NB4 (cell line): Measurements from ENCODE around the gene ITPK1.
"Not testable (repeated sequence)": the region's sequence is repeated elsewhere in the genome, so short reads cannot be mapped to it uniquely, and the experiment has no call there.

Experiments
- DNase-seq: peaks from one replicate; pipeline ENCODE4 v3.0.0; 2010; ENCODE audit warnings: low read depth
- H3K4me3 ChIP-seq: one replicate; pipeline ENCODE4 v1.5.1; 2011; ENCODE audit warnings: mild to moderate bottlenecking, low read depth, low read length, moderate library complexity
- MAX ChIP-seq: IDR thresholded peaks from 2 replicates; pipeline ENCODE4 v1.6.1; 2011; ENCODE audit warnings: low read depth, low read length
- MYC ChIP-seq: IDR thresholded peaks from 2 replicates; pipeline ENCODE4 v1.6.1; 2011; ENCODE audit warnings: low read depth, low read length
- POLR2A ChIP-seq: IDR thresholded peaks from 2 replicates; pipeline ENCODE4 v1.6.1; 2011; ENCODE audit warnings: mild to moderate bottlenecking; ENCODE audit not compliant: insufficient read length; ENCODE audit errors: extremely low read depth
- TF ChIP-seq, protein P1 (sequence below): IDR thresholded peaks from one replicate; pipeline ENCODE4 v1.5.1; 2012; ENCODE audit warnings: low read depth, low read length

Gene ITPK1

GRCh38 chr14:93146119-93146518 is 30.4 kb upstream of the ITPK1 start:
- no peak overlapping the region for H3K4me3 ChIP-seq
- DNase-seq: no peak
- TF ChIP-seq POLR2A (no peak), MAX (no peak), MYC (no peak)
- TF ChIP-seq, protein P1, sequence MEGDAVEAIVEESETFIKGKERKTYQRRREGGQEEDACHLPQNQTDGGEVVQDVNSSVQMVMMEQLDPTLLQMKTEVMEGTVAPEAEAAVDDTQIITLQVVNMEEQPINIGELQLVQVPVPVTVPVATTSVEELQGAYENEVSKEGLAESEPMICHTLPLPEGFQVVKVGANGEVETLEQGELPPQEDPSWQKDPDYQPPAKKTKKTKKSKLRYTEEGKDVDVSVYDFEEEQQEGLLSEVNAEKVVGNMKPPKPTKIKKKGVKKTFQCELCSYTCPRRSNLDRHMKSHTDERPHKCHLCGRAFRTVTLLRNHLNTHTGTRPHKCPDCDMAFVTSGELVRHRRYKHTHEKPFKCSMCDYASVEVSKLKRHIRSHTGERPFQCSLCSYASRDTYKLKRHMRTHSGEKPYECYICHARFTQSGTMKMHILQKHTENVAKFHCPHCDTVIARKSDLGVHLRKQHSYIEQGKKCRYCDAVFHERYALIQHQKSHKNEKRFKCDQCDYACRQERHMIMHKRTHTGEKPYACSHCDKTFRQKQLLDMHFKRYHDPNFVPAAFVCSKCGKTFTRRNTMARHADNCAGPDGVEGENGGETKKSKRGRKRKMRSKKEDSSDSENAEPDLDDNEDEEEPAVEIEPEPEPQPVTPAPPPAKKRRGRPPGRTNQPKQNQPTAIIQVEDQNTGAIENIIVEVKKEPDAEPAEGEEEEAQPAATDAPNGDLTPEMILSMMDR: no peak

GRCh38 chr14:93142854-93143652 is 27.3 kb upstream of the ITPK1 start:
- H3K4me3 ChIP-seq: no peak overlapping the region
- TF ChIP-seq MAX (no peak), POLR2A (no peak), MYC (no peak)
- TF ChIP-seq, protein P1: no peak
- no peak for DNase-seq

GRCh38 chr14:93137864-93138263 is 22.1 kb upstream of the ITPK1 start:
- no peak overlapping the region for H3K4me3 ChIP-seq
- DNase-seq: no peak
- no peak for TF ChIP-seq POLR2A
- TF ChIP-seq MAX: no peak
- no peak for TF ChIP-seq MYC
- TF ChIP-seq, protein P1: no peak

GRCh38 chr14:93136508-93136907 is 20.8 kb upstream of the ITPK1 start:
- not testable (repeated sequence) for DNase-seq, H3K4me3 ChIP-seq

GRCh38 chr14:93136009-93136408 is 20.3 kb upstream of the ITPK1 start:
- TF ChIP-seq MYC (no peak), POLR2A (no peak), MAX (no peak)
- TF ChIP-seq, protein P1: no peak
- no peak overlapping the region for H3K4me3 ChIP-seq
- DNase-seq: no peak

DNA sequence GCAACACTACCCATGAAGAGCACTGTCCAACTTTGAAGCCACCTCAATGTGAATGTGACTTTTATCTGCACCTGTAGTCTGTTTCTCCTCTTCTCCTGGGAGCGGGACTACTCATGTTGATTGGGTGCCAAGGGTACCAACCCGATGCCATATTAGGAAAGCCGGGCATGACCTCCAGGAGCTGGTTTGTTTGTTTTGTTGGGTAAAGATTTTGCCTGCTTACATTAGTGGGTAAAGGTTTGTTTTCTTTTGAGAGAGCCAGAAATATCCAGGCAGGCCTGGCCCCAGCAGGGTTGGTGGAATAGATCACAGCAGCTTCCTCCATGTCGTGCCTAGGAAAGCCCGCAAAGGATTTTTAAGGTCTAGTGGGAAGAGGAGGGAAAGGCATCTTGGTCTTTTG is 19.7 kb upstream of the ITPK1 start:
- no peak overlapping the region for H3K4me3 ChIP-seq
- DNase-seq: no peak

More for the DNA sequence above, 19.7 kb upstream of the ITPK1 start:
- TF ChIP-seq POLR2A (no peak), MAX (no peak), MYC (no peak)
- TF ChIP-seq, protein P1: no peak
